Adrenal gland (tissue), 12 donors: ENCODE measurements around the gene MGRN1. TPM values are rescaled to one million over a fixed set of nuclear protein-coding genes. Genes with fewer than 3 reads are reported as not detected.

ENCODE experiments used
- DNase-seq, 7 donors: peaks; one replicate each; pipeline ENCODE4 v3.0.0-alpha.2; 2019 to 2020
- H3K27ac ChIP-seq, 5 donors: fragments of 200-600 bp; sonication (generic) in 4 of 5; 1 replicate in 3 of 5; 2 replicates in 2 of 5; pipeline versions ENCODE4 v1.5.1 to v1.8.0; 2016 to 2020; ENCODE audit warnings: mild to moderate bottlenecking in 1 of 5
- H3K27me3 ChIP-seq: fragments of 200-600 bp; 2 replicates; pipeline ENCODE4 v1.8.0; 2021
- H3K36me3 ChIP-seq, 2 donors: fragments of 200-600 bp; replicated peaks in 1 of 2; 1 replicate in 1 of 2; 2 replicates in 1 of 2; pipeline versions ENCODE4 v1.5.1 to v1.8.0; 2018 to 2022
- H3K4me1 ChIP-seq, 2 donors: fragments of 200-600 bp; replicated peaks in 1 of 2; 1 replicate in 1 of 2; 2 replicates in 1 of 2; pipeline versions ENCODE4 v1.5.1 to v1.8.0; 2018 to 2021
- H3K4me3 ChIP-seq, 4 donors: fragments of 200-600 bp; sonication (generic) in 3 of 4; one replicate each; pipeline ENCODE4 v1.5.1; 2016 to 2018
- H3K9me3 ChIP-seq, 3 donors: fragments of 200-600 bp; sonication (generic) in 1 of 3; replicated peaks in 1 of 3; 1 replicate in 2 of 3; 2 replicates in 1 of 3; pipeline versions ENCODE4 v1.5.1 to v1.8.0; 2016 to 2021
- POLR2A ChIP-seq, 2 donors: fragments of 450-650 bp; IDR thresholded peaks; one replicate each; pipeline ENCODE4 v1.6.1; 2017; ENCODE audit warnings: antibody characterized with exemption in 2 of 2, mild to moderate bottlenecking in 2 of 2, moderate library complexity in 1 of 2
- WGBS, 4 donors: extraction: QIAGEN DNeasy Blood & Tissue Kit in 2 of 4; methylation state at CpG; one replicate each; pipeline versions ENCODE4 v1.1.5 to v1.1.7; 2013 to 2017; 5-methylcytosine and 5-hydroxymethylcytosine counted together
- intact Hi-C, 2 donors: fragments of 100-400 bp; cut with DNase I; formaldehyde crosslinking; loops; one replicate each; pipeline versions ENCODE4 v1.14.1 to v1.15.0; 2022 to 2023
- polyA plus RNA-seq, 3 donors: library from polyadenylated mRNA; stranded (reverse); fragments of 200-250 nt in 2 of 3; fragments of 350-450 nt in 1 of 3; fragmentation: Illumina TruSeq in 1 of 3; extraction: RNeasy Lipid Tissue Mini Kit (QIAGEN cat#74804) in 1 of 3; gene quantifications; one replicate each; pipeline ENCODE4 v1.2.3, GENCODE V29; 2013 to 2014
- total RNA-seq, 9 donors: library from RNA; depleted of rRNA in 4 of 9; stranded (reverse); fragments of >200 nt in 4 of 9; fragments of 120-200 nt in 1 of 9; fragmentation: NEBNext Ultra II Directional in 1 of 9; extraction: Animal tissue kit (Norgen Biotek cat#: 25700) in 1 of 9; gene quantifications; one replicate each; pipeline versions ENCODE4 v1.1.0 to v1.2.4, GENCODE V29; 2013 to 2023
- TF ChIP-seq, protein P1 (sequence below), 6 experiments: fragments of 450-650 bp in 4 of 6; fragments of 200-600 bp in 2 of 6; sonication (generic) in 1 of 6; IDR thresholded peaks; 1 replicate in 5 of 6; 2 replicates in 1 of 6; pipeline versions ENCODE4 v1.5.1 to v1.8.0; 2016 to 2021; ENCODE audit warnings: antibody characterized with exemption in 6 of 6, mild to moderate bottlenecking in 2 of 6, moderate library complexity in 1 of 6
- donor health status: healthy with polysubstance abuse.
- donor health status: Bipolar disorder and iron deficiency.
- donor health status: DM: yes; HTN: yes; CAD: no.
- donor health status: DM: no; HTN: no; CAD: no.
- donor health status: DM: no; HTN: no; CAD: no.
- donor health status: DM: yes; HTN: yes; CAD: no.

MGRN1 gene
- total and polyA plus RNA-seq, 12 donors: 17.5 to 94.1 (median 58.4) TPM

DNA sequence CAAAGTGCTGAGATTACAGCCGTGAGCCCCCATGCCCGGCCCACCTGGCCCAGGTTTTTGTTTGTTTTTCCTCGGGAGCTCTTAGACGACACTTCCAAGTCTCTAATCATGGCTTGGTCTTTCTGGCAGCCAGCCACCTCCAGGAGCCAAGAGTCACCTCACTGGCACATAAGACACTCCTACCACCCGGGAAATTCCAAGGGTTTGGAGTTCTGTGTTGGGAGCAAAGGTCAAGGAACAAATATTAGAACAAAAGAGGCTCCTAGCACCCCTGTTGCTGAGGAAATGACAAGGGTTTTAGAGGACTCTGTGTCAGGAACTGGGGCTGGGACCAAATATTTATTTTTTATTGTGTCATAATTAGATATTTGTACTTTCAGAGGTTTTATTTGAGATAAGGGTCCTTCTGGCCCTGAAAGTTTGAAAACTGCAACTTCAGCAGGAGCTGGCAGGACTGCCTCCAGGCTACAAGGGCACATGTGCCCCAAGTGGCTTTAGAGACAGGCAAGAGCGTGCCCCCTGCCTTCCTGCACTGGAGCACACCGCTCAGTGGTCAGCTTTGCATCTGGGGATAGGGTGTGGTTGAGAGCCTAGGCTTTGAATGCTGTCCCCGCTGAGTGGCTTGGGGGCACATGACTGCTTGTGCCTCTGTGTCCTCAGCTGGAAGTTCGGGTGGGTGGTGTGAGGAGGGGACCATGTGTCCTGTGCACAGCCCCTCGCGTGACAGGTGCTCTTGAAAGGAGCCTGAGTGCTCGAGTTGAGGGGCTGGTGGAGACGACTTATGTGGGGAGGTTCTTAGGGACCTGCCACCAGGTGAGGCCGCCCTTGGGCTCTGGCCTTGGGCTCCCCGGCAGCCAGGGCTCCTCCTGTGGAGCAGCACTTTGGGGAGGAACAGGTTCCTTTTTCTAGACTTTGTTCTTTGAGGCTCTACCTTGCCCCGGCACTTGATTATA is 29.7 kb downstream of the MGRN1 start:
- TF ChIP-seq, protein P1, sequence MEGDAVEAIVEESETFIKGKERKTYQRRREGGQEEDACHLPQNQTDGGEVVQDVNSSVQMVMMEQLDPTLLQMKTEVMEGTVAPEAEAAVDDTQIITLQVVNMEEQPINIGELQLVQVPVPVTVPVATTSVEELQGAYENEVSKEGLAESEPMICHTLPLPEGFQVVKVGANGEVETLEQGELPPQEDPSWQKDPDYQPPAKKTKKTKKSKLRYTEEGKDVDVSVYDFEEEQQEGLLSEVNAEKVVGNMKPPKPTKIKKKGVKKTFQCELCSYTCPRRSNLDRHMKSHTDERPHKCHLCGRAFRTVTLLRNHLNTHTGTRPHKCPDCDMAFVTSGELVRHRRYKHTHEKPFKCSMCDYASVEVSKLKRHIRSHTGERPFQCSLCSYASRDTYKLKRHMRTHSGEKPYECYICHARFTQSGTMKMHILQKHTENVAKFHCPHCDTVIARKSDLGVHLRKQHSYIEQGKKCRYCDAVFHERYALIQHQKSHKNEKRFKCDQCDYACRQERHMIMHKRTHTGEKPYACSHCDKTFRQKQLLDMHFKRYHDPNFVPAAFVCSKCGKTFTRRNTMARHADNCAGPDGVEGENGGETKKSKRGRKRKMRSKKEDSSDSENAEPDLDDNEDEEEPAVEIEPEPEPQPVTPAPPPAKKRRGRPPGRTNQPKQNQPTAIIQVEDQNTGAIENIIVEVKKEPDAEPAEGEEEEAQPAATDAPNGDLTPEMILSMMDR (IDR thresholded peaks at IDR 0.05): peak in 1 of 6 experiments; percentile 7
- TF ChIP-seq POLR2A (IDR thresholded peaks at IDR 0.05): no peak
- intact Hi-C loops: no loop called here
- Histone ChIP-seq H3K27me3 (no peaks in the 10 kb centered on the region), H3K27ac (peak overlapping the region in 3 of 5 donors; percentile 30 to 70 (median 51)), H3K36me3 (peaks cover 0 to 84% of the 10 kb centered on the region in 2 donors), H3K9me3 (no peaks in the 10 kb centered on the region), H3K4me3 (no peak overlapping the region), H3K4me1 (peaks cover 10% of the 10 kb centered on the region in 2 donors)
- 46 to 74% (median 63%) methylated on average over 7 to 16 of the region's 16 CpGs for WGBS, 4 donors
- peak in 6 of 7 donors; percentile 50 to 77 (median 64) for DNase-seq

DNA sequence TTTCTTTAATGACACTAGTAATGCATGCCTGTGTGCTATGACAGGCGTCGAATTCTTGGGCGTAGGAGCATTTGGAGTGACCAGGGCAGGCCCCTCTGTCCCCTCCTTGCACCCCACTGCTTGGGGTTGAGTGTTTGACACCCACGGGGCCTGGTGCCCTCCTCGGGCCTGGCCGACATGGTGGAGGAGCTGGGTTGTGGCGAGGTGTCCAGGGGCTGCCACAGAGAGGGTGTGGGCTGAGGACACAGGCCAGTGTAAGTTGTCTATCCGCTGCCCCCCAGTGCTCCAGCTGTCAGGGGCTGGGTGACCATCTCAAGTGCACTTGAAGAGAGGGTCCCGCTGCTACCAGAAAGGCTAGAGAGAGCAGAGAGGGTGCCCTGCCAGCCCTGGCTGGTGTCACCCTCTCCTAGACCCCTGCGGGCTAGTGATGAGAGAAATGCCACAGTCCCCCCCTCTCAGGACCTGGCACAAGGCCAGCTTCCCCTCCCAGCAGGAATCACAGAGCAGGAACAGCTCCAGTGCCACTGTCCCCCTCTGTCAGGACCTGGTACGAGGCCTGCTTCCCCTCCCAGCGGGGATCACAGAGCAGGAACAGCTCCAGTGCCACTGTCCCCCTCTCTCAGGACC is 30.5 kb downstream of the MGRN1 start:
- intact Hi-C loops: no loop called here

DNA sequence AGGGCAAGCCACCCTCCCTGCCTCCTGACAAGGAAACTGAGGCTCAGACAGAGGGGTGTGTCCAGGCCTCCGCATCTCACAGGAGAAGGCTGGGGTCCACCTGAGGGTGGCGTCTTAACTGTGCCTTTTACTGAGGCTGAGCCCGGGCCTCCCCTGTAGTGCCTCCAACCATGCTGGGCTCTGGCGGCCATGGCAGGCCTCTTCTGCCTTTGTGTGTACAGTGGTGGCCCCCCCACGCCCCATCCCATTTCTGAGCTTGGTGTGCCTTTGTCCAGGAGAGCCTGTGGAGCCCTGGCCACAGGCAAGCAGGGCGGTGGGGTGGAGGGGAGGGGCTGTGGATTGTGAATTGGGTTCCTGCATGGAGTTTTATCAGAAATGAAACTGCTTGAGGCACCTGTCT is 31.2 kb downstream of the MGRN1 start:
- Histone ChIP-seq H3K27me3 (no peaks in the 10 kb centered on the region), H3K4me3 (no peak overlapping the region), H3K36me3 (peaks cover 0 to 84% of the 10 kb centered on the region in 2 donors), H3K27ac (no peak overlapping the region), H3K4me1 (peaks cover 10 to 17% of the 10 kb centered on the region in 2 donors), H3K9me3 (no peaks in the 10 kb centered on the region)
- TF ChIP-seq POLR2A (IDR thresholded peaks at IDR 0.05): no peak
- TF ChIP-seq, protein P1 (IDR thresholded peaks at IDR 0.05): no peak
- WGBS, 4 donors: 93 to 100% (median 96%) methylated on average over 1 to 6 of the region's 6 CpGs
- DNase-seq: no peak
- intact Hi-C loops: no loop called here

More for the DNA sequence above, 30.5 kb downstream of the MGRN1 start:
- H3K4me3 ChIP-seq: no peak overlapping the region
- no peaks in the 10 kb centered on the region for H3K27me3 ChIP-seq
- H3K27ac ChIP-seq: no peak overlapping the region
- peaks cover 10 to 13% of the 10 kb centered on the region in 2 donors for H3K4me1 ChIP-seq
- H3K36me3 ChIP-seq: peaks cover 0 to 90% of the 10 kb centered on the region in 2 donors
- H3K9me3 ChIP-seq: no peaks in the 10 kb centered on the region
- DNase-seq: no peak
- 90 to 96% (median 92%) methylated on average over 3 to 12 of the region's 12 CpGs for WGBS, 4 donors
- TF ChIP-seq POLR2A (IDR thresholded peaks at IDR 0.05): no peak
- TF ChIP-seq, protein P1 (IDR thresholded peaks at IDR 0.05): no peak

DNA sequence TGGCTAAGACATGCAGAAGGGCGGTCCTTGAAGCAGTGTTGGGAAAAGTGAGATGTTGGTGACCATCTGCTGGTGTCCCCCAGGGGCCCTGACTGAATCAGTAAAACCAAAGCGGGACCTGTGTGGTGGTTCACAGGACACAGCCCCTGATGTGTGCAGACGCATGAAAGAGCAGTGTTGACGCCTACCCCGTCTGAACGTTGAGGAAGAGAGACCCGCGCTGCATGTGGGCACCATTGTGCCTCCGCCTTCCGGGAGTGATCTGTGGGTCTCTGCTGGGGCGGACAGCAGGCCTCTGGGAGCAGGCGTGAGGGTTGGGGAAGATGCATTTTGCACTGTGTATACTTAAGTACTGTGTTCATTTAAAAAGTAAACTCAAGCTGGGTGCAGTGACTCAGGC is 31.6 kb downstream of the MGRN1 start:
- Histone ChIP-seq H3K9me3 (no peaks in the 10 kb centered on the region), H3K27me3 (no peaks in the 10 kb centered on the region), H3K36me3 (peaks cover 0 to 80% of the 10 kb centered on the region in 2 donors), H3K4me3 (no peak overlapping the region), H3K4me1 (peaks cover 10 to 17% of the 10 kb centered on the region in 2 donors), H3K27ac (no peak overlapping the region)
- intact Hi-C loops: no loop called here
- WGBS, 4 donors: 95 to 98% (median 97%) methylated on average over 12 of the region's 12 CpGs
- no peak for TF ChIP-seq POLR2A (IDR thresholded peaks at IDR 0.05)
- TF ChIP-seq, protein P1 (IDR thresholded peaks at IDR 0.05): no peak
- no peak for DNase-seq
